Trophoblast cell (in vitro differentiated cells and primary cell): ENCODE measurements around the gene RPGRIP1.

Source experiments
- DNase-seq, 2 donors: peaks; one replicate each; pipeline ENCODE4 v3.0.0-alpha.2; 2016
- H2AFZ ChIP-seq: 2 replicates; pipeline ENCODE4 v1.6.1; 2013; ENCODE audit warnings: low read length, moderate library complexity, mild to moderate bottlenecking; ENCODE audit not compliant: insufficient read depth, poor library complexity
- H2AK5ac ChIP-seq: 2 replicates; pipeline ENCODE4 v1.6.1; 2013; ENCODE audit warnings: mild to moderate bottlenecking, low read length
- H2BK120ac ChIP-seq: 2 replicates; pipeline ENCODE4 v1.6.1; 2013; ENCODE audit warnings: low read length, mild to moderate bottlenecking, moderate library complexity; ENCODE audit not compliant: insufficient read depth, poor library complexity
- H2BK12ac ChIP-seq: 2 replicates; pipeline ENCODE4 v1.6.1; 2013; ENCODE audit warnings: mild to moderate bottlenecking, low read length, moderate library complexity
- H2BK5ac ChIP-seq: 2 replicates; pipeline ENCODE4 v1.6.1; 2013; ENCODE audit warnings: low read length, low read depth, moderate library complexity, mild to moderate bottlenecking; ENCODE audit not compliant: poor library complexity
- H3K14ac ChIP-seq: 2 replicates; pipeline ENCODE4 v1.6.1; 2013; ENCODE audit warnings: mild to moderate bottlenecking, low read length
- H3K18ac ChIP-seq: 2 replicates; pipeline ENCODE4 v1.6.1; 2013; ENCODE audit warnings: mild to moderate bottlenecking, low read length
- H3K23ac ChIP-seq: 2 replicates; pipeline ENCODE4 v1.6.1; 2013; ENCODE audit warnings: low read length
- H3K27ac ChIP-seq: 2 replicates; pipeline ENCODE4 v1.5.1; 2013; ENCODE audit warnings: low read depth, mild to moderate bottlenecking, inconsistent platforms, low read length, moderate library complexity
- H3K27me3 ChIP-seq: 2 replicates; pipeline ENCODE4 v1.6.1; 2013; ENCODE audit warnings: inconsistent platforms, mild to moderate bottlenecking, low read length, moderate library complexity; ENCODE audit not compliant: insufficient read depth
- H3K36me3 ChIP-seq, 2 experiments: 1 replicate in 1 of 2; 2 replicates in 1 of 2; pipeline ENCODE4 v1.6.1; 2013; ENCODE audit warnings: low read length in 2 of 2, mild to moderate bottlenecking in 2 of 2, moderate library complexity in 1 of 2; ENCODE audit not compliant: insufficient read depth in 2 of 2, control insufficient read depth in 1 of 2
- H3K4ac ChIP-seq: 2 replicates; pipeline ENCODE4 v1.6.1; 2013; ENCODE audit warnings: low read depth, mild to moderate bottlenecking, low read length, moderate library complexity
- H3K4me1 ChIP-seq, 2 experiments: 1 replicate in 1 of 2; 2 replicates in 1 of 2; pipeline ENCODE4 v1.6.1; 2013; ENCODE audit warnings: low read length in 2 of 2, mild to moderate bottlenecking in 2 of 2, moderate library complexity in 1 of 2; ENCODE audit not compliant: insufficient read depth in 2 of 2, control insufficient read depth in 1 of 2
- H3K4me2 ChIP-seq: 2 replicates; pipeline ENCODE4 v1.6.1; 2013; ENCODE audit warnings: inconsistent platforms, mild to moderate bottlenecking, low read length, moderate library complexity
- H3K4me3 ChIP-seq: 2 replicates; pipeline ENCODE4 v1.5.1; 2013; ENCODE audit warnings: mild to moderate bottlenecking, low read depth, low read length, inconsistent platforms
- H3K79me1 ChIP-seq: one replicate; pipeline ENCODE4 v1.6.1; 2013; ENCODE audit warnings: low read length
- H3K79me2 ChIP-seq: 2 replicates; pipeline ENCODE4 v1.6.1; 2013; ENCODE audit warnings: low read length, mild to moderate bottlenecking; ENCODE audit not compliant: control insufficient read depth, insufficient read depth, poor library complexity
- H3K9ac ChIP-seq: 2 replicates; pipeline ENCODE4 v1.6.1; 2013; ENCODE audit warnings: mild to moderate bottlenecking, low read length
- H3K9me3 ChIP-seq: 2 replicates; pipeline ENCODE4 v1.6.1; 2013; ENCODE audit warnings: low read depth, mild to moderate bottlenecking, control low read depth, inconsistent platforms, low read length; ENCODE audit not compliant: insufficient read depth
- H4K12ac ChIP-seq: 2 replicates; pipeline ENCODE4 v1.6.1; 2013; ENCODE audit warnings: low read depth, mild to moderate bottlenecking, low read length, moderate library complexity
- H4K8ac ChIP-seq: 2 replicates; pipeline ENCODE4 v1.6.1; 2013; ENCODE audit warnings: low read depth, mild to moderate bottlenecking, low read length, moderate library complexity
- H4K91ac ChIP-seq: one replicate; pipeline ENCODE4 v1.6.1; 2013; ENCODE audit warnings: low read depth, mild to moderate bottlenecking, low read length, moderate library complexity
- WGBS: extraction: QIAGEN DNeasy Blood & Tissue Kit; methylation state at CpG from one replicate; pipeline ENCODE4 v1.1.7; 2013; ENCODE audit warnings: missing lambda C conversion rate; ENCODE audit not compliant: insufficient read length, insufficient coverage; ENCODE audit errors: extremely low coverage; 5-methylcytosine and 5-hydroxymethylcytosine counted together

RPGRIP1 gene

GRCh38 chr14:21258889-21259787, 20.7 kb upstream of the RPGRIP1 start:
- no peaks in the 10 kb centered on the region for H3K79me1 ChIP-seq
- H3K9ac ChIP-seq: no peak overlapping the region
- no peaks in the 10 kb centered on the region for H3K9me3 ChIP-seq

GRCh38 chr14:21261824-21262223, 18.1 kb upstream of the RPGRIP1 start:
- Histone ChIP-seq H3K18ac (no peak overlapping the region), H3K4me3 (no peak overlapping the region), H3K9me3 (no peaks in the 10 kb centered on the region), H3K9ac (no peak overlapping the region), H3K27ac (no peak overlapping the region), H3K79me2 (peaks cover 31% of the 10 kb centered on the region), H2BK5ac (no peak overlapping the region), H4K8ac (no peak overlapping the region), H3K23ac (no peak overlapping the region), H4K12ac (no peak overlapping the region), H3K4me1 (peaks cover 4 to 5% of the 10 kb centered on the region in 2 experiments), H3K4ac (peak overlapping the region; percentile 33), H2BK120ac (no peak overlapping the region), H2AFZ (no peak overlapping the region), H3K36me3 (peaks cover 31 to 42% of the 10 kb centered on the region in 2 experiments), H2BK12ac (no peak overlapping the region), H3K14ac (no peak overlapping the region), H3K27me3 (no peaks in the 10 kb centered on the region), H2AK5ac (no peak overlapping the region), H3K4me2 (no peak overlapping the region), H3K79me1 (no peaks in the 10 kb centered on the region), H4K91ac (no peak overlapping the region)
- DNase-seq: no peak
- WGBS: no CpG with 5 or more reads among the region's 1 CpG

More at GRCh38 chr14:21258889-21259787, 20.7 kb upstream of the RPGRIP1 start:
- WGBS: 100% methylated on average over 1 of the region's 5 CpGs
- Histone ChIP-seq H2AFZ (no peak overlapping the region), H3K27me3 (no peaks in the 10 kb centered on the region), H3K4me2 (no peak overlapping the region), H3K14ac (no peak overlapping the region), H3K23ac (no peak overlapping the region), H3K27ac (no peak overlapping the region), H4K12ac (no peak overlapping the region), H2BK120ac (no peak overlapping the region), H2BK5ac (no peak overlapping the region), H2AK5ac (no peak overlapping the region), H4K8ac (no peak overlapping the region), H3K18ac (no peak overlapping the region), H4K91ac (no peak overlapping the region), H3K4me3 (no peak overlapping the region), H3K4ac (peak overlapping the region; percentile 97), H2BK12ac (no peak overlapping the region), H3K4me1 (peaks cover 0 to 2% of the 10 kb centered on the region in 2 experiments), H3K79me2 (peaks cover 22% of the 10 kb centered on the region), H3K36me3 (peaks cover 28 to 42% of the 10 kb centered on the region in 2 experiments)
- peak in 1 of 2 donors; percentile 23 for DNase-seq

- Histone ChIP-seq H3K36me3 (peaks cover 31 to 40% of the 10 kb centered on the region in 2 experiments), H3K14ac (no peak overlapping the region), H3K4me1 (peaks cover 4 to 5% of the 10 kb centered on the region in 2 experiments), H3K4ac (peak overlapping the region; percentile 100), H2AFZ (peak overlapping the region; percentile 25), H4K12ac (no peak overlapping the region), H3K23ac (no peak overlapping the region), H3K4me3 (no peak overlapping the region), H3K9me3 (no peaks in the 10 kb centered on the region), H3K27me3 (no peaks in the 10 kb centered on the region), H2BK120ac (no peak overlapping the region), H3K79me2 (peaks cover 31% of the 10 kb centered on the region), H4K8ac (peak overlapping the region; percentile 32), H2AK5ac (no peak overlapping the region), H2BK12ac (no peak overlapping the region), H3K9ac (no peak overlapping the region), H3K18ac (no peak overlapping the region), H4K91ac (no peak overlapping the region), H2BK5ac (no peak overlapping the region), H3K79me1 (no peaks in the 10 kb centered on the region), H3K27ac (no peak overlapping the region), H3K4me2 (no peak overlapping the region)
- WGBS: no CpG with 5 or more reads among the region's 3 CpGs
- no peak for DNase-seq
Observed at GRCh38 chr14:21262410-21262809, 17.5 kb upstream of the RPGRIP1 start.

GRCh38 chr14:21263284-21264024, 16.4 kb upstream of the RPGRIP1 start:
- Histone ChIP-seq H3K4me2 (no peak overlapping the region), H3K4me3 (no peak overlapping the region), H2BK120ac (no peak overlapping the region), H4K12ac (no peak overlapping the region), H2BK5ac (no peak overlapping the region), H3K18ac (no peak overlapping the region), H3K27ac (no peak overlapping the region), H3K27me3 (no peaks in the 10 kb centered on the region), H4K91ac (no peak overlapping the region), H3K4me1 (peaks cover 4 to 5% of the 10 kb centered on the region in 2 experiments), H3K79me1 (no peaks in the 10 kb centered on the region), H4K8ac (no peak overlapping the region), H3K23ac (no peak overlapping the region), H3K4ac (peak overlapping the region; percentile 95), H3K9ac (no peak overlapping the region), H3K9me3 (no peaks in the 10 kb centered on the region), H2BK12ac (no peak overlapping the region), H3K14ac (no peak overlapping the region), H3K79me2 (peaks cover 28% of the 10 kb centered on the region), H2AK5ac (no peak overlapping the region), H2AFZ (no peak overlapping the region), H3K36me3 (peaks cover 25 to 35% of the 10 kb centered on the region in 2 experiments)
- no CpG with 5 or more reads among the region's 5 CpGs for WGBS
- peak in 1 of 2 donors; percentile 25 for DNase-seq
